ENCODE measurements around the gene FTO.

FTO gene

DNA sequence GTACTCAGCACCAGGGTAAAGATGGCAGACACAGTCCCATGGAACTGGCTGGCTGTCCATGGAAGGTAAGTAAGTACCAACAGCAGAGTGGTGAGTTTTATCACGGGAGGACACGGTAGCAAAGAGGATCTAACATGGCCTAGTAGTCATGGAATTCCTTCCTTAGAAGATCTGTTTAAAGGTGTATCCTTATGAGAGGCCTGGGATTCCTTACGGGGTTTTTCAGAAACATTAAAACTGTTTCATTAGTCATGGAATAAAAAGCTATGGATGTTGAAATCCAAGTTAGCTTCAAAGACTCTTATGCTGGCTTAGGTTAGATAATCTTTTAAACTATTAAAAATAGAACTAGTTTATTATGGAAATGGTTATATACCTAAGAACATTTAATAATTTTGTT is 7.4 kb downstream of the FTO start:
- TF ChIP-seq CTCF (IDR thresholded peaks at IDR 0.05; ENCODE audit: extremely low read depth, missing control alignments) = no peak
- DNase-seq (ENCODE audit: low spot score) = no peak

GRCh38 chr16:53712065-53712464 is 8.1 kb downstream of the FTO start:
- no peak for TF ChIP-seq CTCF (IDR thresholded peaks at IDR 0.05; ENCODE audit: extremely low read depth, missing control alignments)
- no peak for DNase-seq (ENCODE audit: low spot score)

GRCh38 chr16:53713403-53714204 is 9.6 kb downstream of the FTO start:
- no peak for DNase-seq (ENCODE audit: low spot score)
- TF ChIP-seq CTCF (IDR thresholded peaks at IDR 0.05; ENCODE audit: extremely low read depth, missing control alignments) = no peak

DNA sequence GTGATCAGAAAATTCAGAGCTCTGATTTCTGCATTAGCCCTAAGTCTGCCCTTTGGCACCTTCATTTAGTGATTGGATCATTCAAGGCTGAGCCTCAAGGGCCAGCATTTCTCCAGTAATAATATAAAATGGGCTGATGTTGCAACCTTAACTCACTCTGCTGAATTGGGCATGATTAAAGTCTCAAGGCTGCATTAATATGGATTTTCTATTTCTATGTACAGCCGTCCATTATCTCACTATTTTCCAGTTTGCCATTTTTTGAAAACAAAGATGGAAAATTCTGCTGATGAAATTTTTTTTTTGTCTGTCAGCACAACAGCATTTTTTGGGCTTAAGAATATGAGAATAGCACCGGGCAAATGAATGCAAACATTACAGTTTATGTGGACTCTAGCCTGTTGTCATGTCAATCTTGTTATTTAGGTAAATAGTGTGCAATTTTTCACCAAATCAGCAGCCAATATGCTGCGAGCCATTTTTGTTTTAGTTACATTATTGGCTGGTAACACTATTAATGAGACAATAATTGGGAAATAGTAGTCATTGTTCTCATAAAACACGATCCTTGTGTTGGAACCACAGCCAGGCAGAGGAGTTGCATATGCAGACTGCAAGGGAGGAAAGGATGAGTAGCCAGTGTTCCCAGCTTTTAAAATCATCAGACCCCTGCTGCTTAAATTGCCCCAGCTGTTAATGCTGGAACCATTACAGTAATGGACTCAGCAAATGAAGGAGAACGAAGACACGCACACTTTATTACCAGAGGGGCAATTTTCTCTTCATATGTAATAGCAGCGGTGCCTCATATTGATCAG is 10.5 kb downstream of the FTO start:
- DNase-seq (ENCODE audit: low spot score) = no peak
- TF ChIP-seq CTCF (IDR thresholded peaks at IDR 0.05; ENCODE audit: extremely low read depth, missing control alignments) = no peak

- no peak for TF ChIP-seq CTCF (IDR thresholded peaks at IDR 0.05; ENCODE audit: extremely low read depth, missing control alignments)
- DNase-seq (ENCODE audit: low spot score) = no peak
These were observed 11.0 kb downstream of the FTO start for GRCh38 chr16:53715023-53715384.

- TF ChIP-seq CTCF (IDR thresholded peaks at IDR 0.05; ENCODE audit: extremely low read depth, missing control alignments) = no peak
- no peak for DNase-seq (ENCODE audit: low spot score)
These were observed 13.6 kb downstream of the FTO start for GRCh38 chr16:53717577-53717976.

- no peak for TF ChIP-seq CTCF (IDR thresholded peaks at IDR 0.05; ENCODE audit: extremely low read depth, missing control alignments)
- no peak for DNase-seq (ENCODE audit: low spot score)
These were observed 17.1 kb downstream of the FTO start for GRCh38 chr16:53721017-53721416.

Measured in GM20000 (cell line).